Endodermal cell (in vitro differentiated cells): Measurements from ENCODE around the gene ABR. TPM values are rescaled to one million over a fixed set of nuclear protein-coding genes. Genes with fewer than 3 reads are reported as not detected.

Source experiments
- DNase-seq: peaks from one replicate; pipeline ENCODE4 v3.0.0-alpha.2; 2017
- H3K27ac ChIP-seq: 2 replicates; pipeline ENCODE4 v1.5.1; 2013; ENCODE audit warnings: mild to moderate bottlenecking, low read depth, low read length, moderate library complexity
- H3K27me3 ChIP-seq: 2 replicates; pipeline ENCODE4 v1.6.1; 2013; ENCODE audit warnings: mild to moderate bottlenecking, low read length, moderate library complexity; ENCODE audit not compliant: insufficient read depth, control insufficient read depth, poor library complexity, severe bottlenecking
- H3K36me3 ChIP-seq: 2 replicates; pipeline ENCODE4 v1.7.0; 2013; ENCODE audit warnings: mild to moderate bottlenecking, low read length, moderate library complexity; ENCODE audit not compliant: control insufficient read depth, insufficient read depth
- H3K4me1 ChIP-seq: one replicate; pipeline ENCODE4 v1.7.0; 2013; ENCODE audit warnings: low read length; ENCODE audit not compliant: control insufficient read depth, insufficient read depth
- H3K4me3 ChIP-seq: 2 replicates; pipeline ENCODE4 v1.5.1; 2013; ENCODE audit warnings: mild to moderate bottlenecking, low read length, moderate library complexity
- H3K9ac ChIP-seq: 2 replicates; pipeline ENCODE4 v1.6.1; 2013; ENCODE audit warnings: mild to moderate bottlenecking, low read length, moderate library complexity; ENCODE audit not compliant: poor library complexity, severe bottlenecking; ENCODE audit errors: extremely low read depth
- H3K9me3 ChIP-seq: 2 replicates; pipeline ENCODE4 v1.6.1; 2013; ENCODE audit warnings: mild to moderate bottlenecking, low read length, moderate library complexity; ENCODE audit not compliant: control insufficient read depth
- H3K27ac Mint-ChIP-seq: 2 replicates; pipeline ENCODE4 v1.8.0; 2020; ENCODE audit warnings: mixed read lengths
- H3K27me3 Mint-ChIP-seq: 2 replicates; pipeline ENCODE4 v1.8.0; 2021; ENCODE audit warnings: mild to moderate bottlenecking, mixed read lengths; ENCODE audit not compliant: insufficient read depth
- H3K36me3 Mint-ChIP-seq: 2 replicates; pipeline ENCODE4 v1.8.0; 2020; ENCODE audit warnings: low read depth, mixed read lengths
- H3K4me1 Mint-ChIP-seq: 2 replicates; pipeline ENCODE4 v1.8.0; 2020; ENCODE audit warnings: mixed read lengths
- H3K4me3 Mint-ChIP-seq: 2 replicates; pipeline ENCODE4 v1.8.0; 2020; ENCODE audit warnings: mild to moderate bottlenecking, moderate library complexity, mixed read lengths
- H3K9me3 Mint-ChIP-seq: 2 replicates; pipeline ENCODE4 v1.8.0; 2020; ENCODE audit warnings: mild to moderate bottlenecking, mixed read lengths
- WGBS, 2 experiments: methylation state at CpG; one replicate each; pipeline versions ENCODE4 v1.1.5 to v1.1.7; 2013; ENCODE audit warnings: missing lambda C conversion rate in 2 of 2, mixed read lengths in 1 of 2; ENCODE audit not compliant: insufficient coverage in 1 of 2, insufficient read length in 1 of 2; 5-methylcytosine and 5-hydroxymethylcytosine counted together
- total RNA-seq, 2 donors: library from RNA; stranded (reverse); fragmentation: NEBNext Ultra II Directional in 1 of 2; extraction: Animal tissue kit (Norgen Biotek cat#: 25700) in 1 of 2; gene quantifications; 2 replicates in 1 of 2; 3 replicates in 1 of 2; pipeline ENCODE4 v1.2.1, GENCODE V29; 2021
- TF ChIP-seq, protein P1 (sequence below): fragments of 200-600 bp; sonication (generic); conservative IDR thresholded peaks from 2 replicates; pipeline ENCODE4 v1.5.0; 2021; ENCODE audit warnings: antibody characterized with exemption, mild to moderate bottlenecking

ABR gene
- total RNA-seq, 2 donors from 2014 or later: 51.1 to 58.7 TPM

DNA sequence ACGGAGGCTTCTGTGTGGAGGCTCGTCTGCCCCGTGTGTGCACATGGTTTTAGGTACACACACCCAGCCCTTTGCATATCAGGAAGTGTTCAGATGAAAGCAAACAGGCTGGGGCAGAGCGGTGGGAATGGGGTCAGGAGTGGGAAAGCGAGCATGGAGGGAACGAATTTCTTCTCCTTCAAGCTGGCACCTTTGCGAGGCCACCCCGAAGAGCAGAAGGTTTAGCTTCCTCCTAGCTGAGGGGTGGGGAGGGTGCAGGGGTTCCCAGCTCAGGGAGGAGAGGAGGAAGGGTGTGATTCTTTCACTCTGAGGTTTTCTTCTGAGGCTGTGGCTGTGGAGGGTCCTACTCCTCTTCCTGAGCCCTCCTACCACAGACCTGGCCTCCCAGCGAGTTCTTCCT is 83.6 kb downstream of the ABR start:
- H3K36me3 ChIP-seq: peaks cover 9% of the 10 kb centered on the region
- Mint-ChIP-seq H3K36me3 (peaks cover 34% of the 10 kb centered on the region), H3K4me3 (no peak overlapping the region), H3K27ac (no peak overlapping the region), H3K27me3 (no peaks in the 10 kb centered on the region), H3K9me3 (no peaks in the 10 kb centered on the region), H3K4me1 (no peaks in the 10 kb centered on the region)
- no peaks in the 10 kb centered on the region for H3K9me3 ChIP-seq
- no peak overlapping the region for H3K9ac ChIP-seq
- no peak for DNase-seq
- peak overlapping the region; percentile 53 for H3K27ac ChIP-seq
- no peaks in the 10 kb centered on the region for H3K4me1 ChIP-seq
- TF ChIP-seq, protein P1, sequence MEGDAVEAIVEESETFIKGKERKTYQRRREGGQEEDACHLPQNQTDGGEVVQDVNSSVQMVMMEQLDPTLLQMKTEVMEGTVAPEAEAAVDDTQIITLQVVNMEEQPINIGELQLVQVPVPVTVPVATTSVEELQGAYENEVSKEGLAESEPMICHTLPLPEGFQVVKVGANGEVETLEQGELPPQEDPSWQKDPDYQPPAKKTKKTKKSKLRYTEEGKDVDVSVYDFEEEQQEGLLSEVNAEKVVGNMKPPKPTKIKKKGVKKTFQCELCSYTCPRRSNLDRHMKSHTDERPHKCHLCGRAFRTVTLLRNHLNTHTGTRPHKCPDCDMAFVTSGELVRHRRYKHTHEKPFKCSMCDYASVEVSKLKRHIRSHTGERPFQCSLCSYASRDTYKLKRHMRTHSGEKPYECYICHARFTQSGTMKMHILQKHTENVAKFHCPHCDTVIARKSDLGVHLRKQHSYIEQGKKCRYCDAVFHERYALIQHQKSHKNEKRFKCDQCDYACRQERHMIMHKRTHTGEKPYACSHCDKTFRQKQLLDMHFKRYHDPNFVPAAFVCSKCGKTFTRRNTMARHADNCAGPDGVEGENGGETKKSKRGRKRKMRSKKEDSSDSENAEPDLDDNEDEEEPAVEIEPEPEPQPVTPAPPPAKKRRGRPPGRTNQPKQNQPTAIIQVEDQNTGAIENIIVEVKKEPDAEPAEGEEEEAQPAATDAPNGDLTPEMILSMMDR: no peak
- H3K4me3 ChIP-seq: no peak overlapping the region
- 85 to 87% methylated on average over 5 to 9 of the region's 9 CpGs for WGBS, 2 experiments
- H3K27me3 ChIP-seq: no peaks in the 10 kb centered on the region

DNA sequence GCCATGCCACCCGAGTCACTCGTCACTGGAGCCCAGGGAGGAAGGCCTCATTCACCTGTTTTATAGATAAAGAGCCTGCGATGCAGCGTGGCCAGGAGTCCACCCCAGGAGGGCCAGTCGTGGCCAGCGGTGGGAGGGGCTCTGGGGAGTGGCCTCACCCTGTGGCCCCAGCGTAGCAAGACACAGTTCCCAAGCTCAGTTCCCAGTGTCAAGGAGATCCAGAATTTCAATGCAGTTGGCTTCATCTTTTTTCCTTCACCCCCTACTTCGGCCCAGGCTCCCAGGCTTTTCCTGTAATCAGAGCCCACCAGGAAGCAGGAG is 84.0 kb downstream of the ABR start:
- Mint-ChIP-seq H3K4me1 (no peaks in the 10 kb centered on the region), H3K4me3 (no peak overlapping the region), H3K27ac (no peak overlapping the region), H3K27me3 (no peaks in the 10 kb centered on the region), H3K36me3 (peaks cover 34% of the 10 kb centered on the region), H3K9me3 (no peaks in the 10 kb centered on the region)
- no peak for DNase-seq
- no peaks in the 10 kb centered on the region for H3K27me3 ChIP-seq
- H3K9me3 ChIP-seq: no peaks in the 10 kb centered on the region
- H3K27ac ChIP-seq: peak overlapping the region; percentile 53
- whole genome bisulfite sequencing, 2 experiments: 86 to 89% methylated on average over 7 to 8 of the region's 8 CpGs
- peaks cover 11% of the 10 kb centered on the region for H3K36me3 ChIP-seq
- H3K9ac ChIP-seq: no peak overlapping the region
- no peak overlapping the region for H3K4me3 ChIP-seq
- TF ChIP-seq, protein P1: no peak
- no peaks in the 10 kb centered on the region for H3K4me1 ChIP-seq

DNA sequence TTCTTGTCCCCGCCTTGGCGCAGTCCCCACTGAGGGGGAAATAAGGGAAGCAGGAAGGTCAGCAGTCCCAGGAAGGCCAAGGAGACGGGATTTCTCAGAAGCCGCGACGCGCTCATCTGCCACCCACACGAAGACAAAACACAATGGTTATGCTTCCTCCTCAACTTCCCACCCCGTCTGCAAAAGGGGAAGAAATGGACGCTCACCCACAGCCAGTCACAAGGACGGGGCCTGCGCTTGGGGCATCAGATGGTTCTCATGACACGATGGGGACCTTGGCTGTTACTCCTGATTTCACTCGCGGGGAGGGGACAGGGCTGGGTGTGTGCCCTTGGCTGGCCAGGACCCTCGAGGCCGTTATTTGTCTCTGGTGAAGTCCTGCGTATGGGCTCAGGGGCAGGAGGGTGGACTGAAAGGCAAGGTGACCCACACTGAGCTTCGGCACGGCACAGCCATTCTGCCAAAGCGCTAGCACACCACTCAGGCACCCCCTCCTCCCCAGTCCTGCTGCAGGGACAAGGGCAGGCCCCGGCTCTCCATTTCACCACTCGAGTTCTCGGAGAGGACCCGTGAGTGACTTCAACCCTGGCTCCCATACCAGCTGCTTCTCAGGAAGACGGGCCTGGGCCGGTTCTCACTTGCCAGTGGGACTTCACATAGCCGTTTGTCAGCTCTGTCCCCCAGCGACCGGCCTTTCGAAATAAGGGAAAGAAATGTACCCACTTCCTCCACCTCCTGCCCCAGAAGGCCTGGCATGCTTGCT is 84.5 kb downstream of the ABR start:
- TF ChIP-seq, protein P1: no peak
- H3K9ac ChIP-seq: no peak overlapping the region
- H3K36me3 ChIP-seq: peaks cover 11% of the 10 kb centered on the region
- WGBS, 2 experiments: 88 to 93% methylated on average over 20 to 31 of the region's 31 CpGs
- Mint-ChIP-seq H3K27me3 (no peaks in the 10 kb centered on the region), H3K9me3 (no peaks in the 10 kb centered on the region), H3K4me1 (no peaks in the 10 kb centered on the region), H3K27ac (no peak overlapping the region), H3K36me3 (peaks cover 37% of the 10 kb centered on the region), H3K4me3 (no peak overlapping the region)
- no peaks in the 10 kb centered on the region for H3K9me3 ChIP-seq
- H3K27ac ChIP-seq: no peak overlapping the region
- no peaks in the 10 kb centered on the region for H3K4me1 ChIP-seq
- H3K4me3 ChIP-seq: no peak overlapping the region
- no peak for DNase-seq
- no peaks in the 10 kb centered on the region for H3K27me3 ChIP-seq
